K562 (cell line): ENCODE measurements around the gene GAPVD1. TPM values are rescaled to one million over a fixed set of nuclear protein-coding genes. Genes with fewer than 3 reads are reported as not detected.
A peak's percentile ranks its signal among the peaks of the same experiment; 100 is the strongest.

Source experiments
- CBX1 ChIP-seq: sonication (generic); IDR thresholded peaks from 2 replicates; pipeline ENCODE4 v1.6.1; 2016; ENCODE audit warnings: antibody characterized with exemption, low read depth, mild to moderate bottlenecking
- CBX3 ChIP-seq, 2 experiments: IDR thresholded peaks; 1 replicate in 1 of 2; 2 replicates in 1 of 2; pipeline ENCODE4 v1.6.1; 2012; ENCODE audit warnings: inconsistent platforms in 2 of 2, low read length in 2 of 2, borderline replicate concordance in 1 of 2, control low read depth in 1 of 2
- L3MBTL2 ChIP-seq: fragments of 450-650 bp; IDR thresholded peaks from 2 replicates; pipeline ENCODE4 v1.6.1; 2016; ENCODE audit warnings: mild to moderate bottlenecking, moderate library complexity
- LARP7 ChIP-seq: fragments of 450-650 bp; IDR thresholded peaks from 2 replicates; pipeline ENCODE4 v1.6.1; 2016
- MTA2 ChIP-seq: fragments of 450-650 bp; IDR thresholded peaks from 2 replicates; pipeline ENCODE4 v1.6.1; 2016; ENCODE audit warnings: low read depth
- MYBL2 ChIP-seq, 2 experiments: fragments of 450-650 bp in 1 of 2; sonication (generic) in 1 of 2; formaldehyde crosslinking in 1 of 2; IDR thresholded peaks; 2 replicates each; pipeline versions ENCODE4 v1.6.1 to v1.8.1; 2017 to 2022; ENCODE audit warnings: borderline replicate concordance in 1 of 2, inconsistent platforms in 1 of 2, low read depth in 1 of 2, mild to moderate bottlenecking in 1 of 2, missing genetic modification reagents in 1 of 2, moderate library complexity in 1 of 2
- POLR2A ChIP-seq: fragments of 450-650 bp; conservative IDR thresholded peaks from 2 replicates; pipeline ENCODE4 v1.6.1; 2016
- SMARCA5 ChIP-seq: fragments of 450-650 bp; IDR thresholded peaks from 2 replicates; pipeline ENCODE4 v1.6.1; 2016
- THRAP3 ChIP-seq: fragments of 450-650 bp; IDR thresholded peaks from 2 replicates; pipeline ENCODE4 v1.6.1; 2016; ENCODE audit warnings: mild to moderate bottlenecking, inconsistent platforms, borderline replicate concordance
- TRIM24 ChIP-seq, 2 experiments: fragments of 450-650 bp; IDR thresholded peaks; 2 replicates each; pipeline ENCODE4 v1.6.1; 2016
- TSC22D4 ChIP-seq: fragments of 450-650 bp; IDR thresholded peaks from 2 replicates; pipeline ENCODE4 v1.6.1; 2016; ENCODE audit warnings: missing genetic modification characterization, missing biosample characterization, control low read depth
- YBX1 ChIP-seq: fragments of 450-650 bp; IDR thresholded peaks from 2 replicates; pipeline ENCODE4 v1.7.1; 2016; ENCODE audit warnings: mild to moderate bottlenecking
- polyA plus RNA-seq, 8 experiments: library from polyadenylated mRNA; depleted of rRNA in 4 of 8; stranded (reverse) in 5 of 8; unstranded in 3 of 8; fragments of >200 nt; fragmentation: Nextera tagmentation in 2 of 8; fragmentation: Illumina TruSeq in 1 of 8; extraction: Ambion mirVana in 2 of 8; extraction: Trizol in 1 of 8; gene quantifications; 2 replicates each; pipeline versions ENCODE4 v1.2.1 to v1.2.3, GENCODE V29; 2011 to 2014; ENCODE audit warnings: inconsistent platforms in 1 of 8, missing spikeins in 1 of 8
- total RNA-seq, 7 experiments: library from RNA; depleted of rRNA in 6 of 7; stranded (reverse); fragments of >200 nt in 6 of 7; fragmentation: Illumina TruSeq in 2 of 7; extraction: Trizol in 2 of 7; gene quantifications; 2 replicates each; pipeline versions ENCODE4 v1.2.1 to v1.2.3, GENCODE V29; 2011 to 2021; ENCODE audit warnings: low replicate concordance in 1 of 7
- TF ChIP-seq, protein P1 (sequence below), 2 experiments: fragments of 450-650 bp; IDR thresholded peaks; 2 replicates each; pipeline ENCODE4 v1.6.1; 2016; ENCODE audit warnings: mild to moderate bottlenecking in 2 of 2, borderline replicate concordance in 1 of 2, low read depth in 1 of 2, moderate library complexity in 1 of 2
- TF ChIP-seq, protein P2 (sequence below), 2 experiments: fragments of 450-650 bp; IDR thresholded peaks; 2 replicates each; pipeline ENCODE4 v1.6.1; 2018; ENCODE audit warnings: mild to moderate bottlenecking in 2 of 2, low read depth in 1 of 2; ENCODE audit not compliant: partially characterized antibody in 2 of 2

GAPVD1 gene
- total and polyA plus RNA-seq, 9 of the 15 experiments (the other 6 are each of a cell fraction or from before 2014, with no cell fraction given), result 9.5 to 66.1 (median 45.5) TPM

DNA sequence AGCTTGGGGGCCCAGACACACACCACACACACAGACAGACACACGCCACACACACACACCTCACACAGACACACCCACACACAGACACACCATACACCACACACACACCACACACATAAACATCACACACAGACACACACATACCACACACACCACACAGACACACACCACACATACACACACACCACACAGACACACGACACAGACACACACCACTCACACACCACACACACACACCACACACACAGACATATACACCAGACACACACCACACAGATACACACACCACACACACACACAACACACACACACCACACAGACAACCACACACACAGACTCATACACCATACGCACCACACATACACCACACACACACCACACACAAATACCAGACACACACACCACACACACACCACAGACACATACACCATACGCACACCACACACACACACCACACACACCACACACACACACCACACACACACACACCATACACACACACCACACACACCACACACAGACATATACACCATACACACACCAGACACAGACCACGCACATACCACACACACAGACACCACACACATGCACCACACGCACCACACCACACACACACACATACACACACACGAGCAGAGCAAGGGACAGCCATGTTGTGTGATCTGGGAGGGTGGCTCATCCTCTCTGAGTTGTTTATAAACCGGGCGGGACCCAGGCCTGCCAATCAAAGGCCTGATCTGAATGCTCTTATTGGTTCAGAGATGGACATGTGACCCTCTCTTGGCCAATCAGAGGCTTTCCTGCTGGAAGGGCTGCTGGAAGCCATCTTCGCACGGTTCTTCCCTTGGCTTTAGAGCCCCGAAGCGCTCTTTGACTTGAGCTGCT lies 148.3 kb downstream of the GAPVD1 start (continued):
- TF ChIP-seq, protein P1, sequence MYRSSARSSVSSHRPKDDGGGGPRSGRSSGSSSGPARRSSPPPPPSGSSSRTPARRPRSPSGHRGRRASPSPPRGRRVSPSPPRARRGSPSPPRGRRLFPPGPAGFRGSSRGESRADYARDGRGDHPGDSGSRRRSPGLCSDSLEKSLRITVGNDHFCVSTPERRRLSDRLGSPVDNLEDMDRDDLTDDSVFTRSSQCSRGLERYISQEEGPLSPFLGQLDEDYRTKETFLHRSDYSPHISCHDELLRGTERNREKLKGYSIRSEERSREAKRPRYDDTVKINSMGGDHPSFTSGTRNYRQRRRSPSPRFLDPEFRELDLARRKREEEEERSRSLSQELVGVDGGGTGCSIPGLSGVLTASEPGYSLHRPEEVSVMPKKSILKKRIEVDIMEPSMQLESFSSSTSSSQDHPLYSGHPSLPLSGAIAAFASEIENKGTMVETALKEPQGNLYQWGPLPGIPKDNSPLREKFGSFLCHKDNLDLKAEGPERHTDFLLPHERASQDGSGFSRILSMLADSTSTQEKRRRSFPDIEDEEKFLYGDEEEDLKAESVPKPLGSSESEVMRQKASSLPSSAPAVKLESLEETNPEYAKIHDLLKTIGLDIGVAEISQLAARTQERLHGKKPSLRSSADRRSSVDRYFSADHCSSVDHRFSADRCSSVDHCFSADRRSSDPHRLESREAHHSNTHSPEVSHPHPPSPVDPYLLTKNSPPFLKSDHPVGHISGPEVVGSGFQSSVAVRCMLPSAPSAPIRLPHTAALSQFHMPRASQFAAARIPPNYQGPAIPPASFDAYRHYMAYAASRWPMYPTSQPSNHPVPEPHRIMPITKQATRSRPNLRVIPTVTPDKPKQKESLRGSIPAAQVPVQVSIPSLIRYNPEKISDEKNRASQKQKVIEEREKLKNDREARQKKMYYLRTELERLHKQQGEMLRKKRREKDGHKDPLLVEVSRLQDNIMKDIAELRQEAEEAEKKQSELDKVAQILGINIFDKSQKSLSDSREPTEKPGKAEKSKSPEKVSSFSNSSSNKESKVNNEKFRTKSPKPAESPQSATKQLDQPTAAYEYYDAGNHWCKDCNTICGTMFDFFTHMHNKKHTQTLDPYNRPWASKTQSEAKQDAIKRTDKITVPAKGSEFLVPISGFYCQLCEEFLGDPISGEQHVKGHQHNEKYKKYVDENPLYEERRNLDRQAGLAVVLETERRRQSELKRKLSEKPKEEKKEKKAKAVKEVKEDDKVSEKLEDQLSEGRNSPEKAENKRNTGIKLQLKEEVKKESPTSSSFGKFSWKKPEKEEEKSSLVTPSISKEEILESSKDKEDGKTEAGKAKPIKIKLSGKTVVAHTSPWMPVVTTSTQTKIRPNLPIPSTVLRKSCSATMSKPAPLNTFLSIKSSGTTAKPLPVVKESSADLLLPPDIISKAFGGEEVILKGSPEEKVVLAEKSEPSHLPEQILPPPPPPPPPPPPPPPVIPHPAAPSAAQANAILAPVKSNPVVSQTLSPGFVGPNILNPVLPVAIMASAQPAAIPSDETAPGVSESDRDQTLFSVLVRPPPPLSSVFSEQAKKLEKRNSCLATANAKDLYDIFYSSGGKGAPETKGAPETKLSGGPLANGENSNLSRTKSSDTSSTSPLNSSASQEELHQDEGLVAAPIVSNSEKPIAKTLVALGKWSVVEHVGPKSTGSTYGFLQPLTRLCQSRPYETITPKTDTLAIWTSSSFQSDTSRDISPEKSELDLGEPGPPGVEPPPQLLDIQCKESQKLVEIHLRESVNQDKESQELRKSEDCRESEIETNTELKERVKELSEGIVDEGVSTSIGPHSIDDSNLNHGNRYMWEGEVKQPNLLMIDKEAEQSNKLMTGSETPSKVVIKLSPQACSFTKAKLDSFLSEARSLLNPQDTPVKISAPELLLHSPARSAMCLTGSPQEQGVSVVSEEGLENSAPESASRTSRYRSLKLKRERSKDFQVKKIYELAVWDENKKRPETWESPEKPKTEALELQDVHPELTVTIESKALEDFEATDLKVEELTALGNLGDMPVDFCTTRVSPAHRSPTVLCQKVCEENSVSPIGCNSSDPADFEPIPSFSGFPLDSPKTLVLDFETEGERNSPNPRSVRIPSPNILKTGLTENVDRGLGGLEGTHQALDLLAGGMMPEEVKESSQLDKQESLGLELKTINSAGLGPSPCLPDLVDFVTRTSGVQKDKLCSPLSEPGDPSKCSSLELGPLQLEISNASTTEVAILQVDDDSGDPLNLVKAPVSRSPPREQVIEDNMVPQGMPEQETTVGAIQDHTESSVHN (IDR thresholded peaks at IDR 0.05; ENCODE audit: borderline replicate concordance in 1 of 2, low read depth in 1 of 2), result 0 out of 4 replicates have a peak, but pooled peaks of 1 of the 2 experiments have one; percentile 39
- TF ChIP-seq MYBL2 (IDR thresholded peaks at IDR 0.05; ENCODE audit: low read depth) (peak; percentile 54; the same call in 1 of the 2 replicates), MYBL2 (CRISPR knock-in tag; IDR thresholded peaks at IDR 0.05; ENCODE audit: borderline replicate concordance) (no peak), MTA2 (0 out of 2 replicates have a peak, but pooled peaks have one; percentile 18), SMARCA5 (peak; percentile 90), POLR2A (peak; percentile 70; the same call in 1 of the 2 replicates), YBX1 (peak; percentile 53; the same call in 1 of the 2 replicates), TRIM24 (IDR thresholded peaks at IDR 0.05) (peak in 1 of 2 experiments; percentile 60; a peak in 3 of 4 replicates), L3MBTL2 (peak; percentile 87), THRAP3 (peak; percentile 94; the same call in 1 of the 2 replicates), LARP7 (peak; percentile 99), CBX3 (IDR thresholded peaks at IDR 0.05; ENCODE audit: borderline replicate concordance in 1 of 2, low read length in 2 of 2) (peak in 1 of 2 experiments; percentile 84; a peak in 2 of 3 replicates), CBX1 (peak; percentile 94), TSC22D4 (tag) (peak; percentile 95; the same call in 1 of the 2 replicates)
- TF ChIP-seq, protein P2, sequence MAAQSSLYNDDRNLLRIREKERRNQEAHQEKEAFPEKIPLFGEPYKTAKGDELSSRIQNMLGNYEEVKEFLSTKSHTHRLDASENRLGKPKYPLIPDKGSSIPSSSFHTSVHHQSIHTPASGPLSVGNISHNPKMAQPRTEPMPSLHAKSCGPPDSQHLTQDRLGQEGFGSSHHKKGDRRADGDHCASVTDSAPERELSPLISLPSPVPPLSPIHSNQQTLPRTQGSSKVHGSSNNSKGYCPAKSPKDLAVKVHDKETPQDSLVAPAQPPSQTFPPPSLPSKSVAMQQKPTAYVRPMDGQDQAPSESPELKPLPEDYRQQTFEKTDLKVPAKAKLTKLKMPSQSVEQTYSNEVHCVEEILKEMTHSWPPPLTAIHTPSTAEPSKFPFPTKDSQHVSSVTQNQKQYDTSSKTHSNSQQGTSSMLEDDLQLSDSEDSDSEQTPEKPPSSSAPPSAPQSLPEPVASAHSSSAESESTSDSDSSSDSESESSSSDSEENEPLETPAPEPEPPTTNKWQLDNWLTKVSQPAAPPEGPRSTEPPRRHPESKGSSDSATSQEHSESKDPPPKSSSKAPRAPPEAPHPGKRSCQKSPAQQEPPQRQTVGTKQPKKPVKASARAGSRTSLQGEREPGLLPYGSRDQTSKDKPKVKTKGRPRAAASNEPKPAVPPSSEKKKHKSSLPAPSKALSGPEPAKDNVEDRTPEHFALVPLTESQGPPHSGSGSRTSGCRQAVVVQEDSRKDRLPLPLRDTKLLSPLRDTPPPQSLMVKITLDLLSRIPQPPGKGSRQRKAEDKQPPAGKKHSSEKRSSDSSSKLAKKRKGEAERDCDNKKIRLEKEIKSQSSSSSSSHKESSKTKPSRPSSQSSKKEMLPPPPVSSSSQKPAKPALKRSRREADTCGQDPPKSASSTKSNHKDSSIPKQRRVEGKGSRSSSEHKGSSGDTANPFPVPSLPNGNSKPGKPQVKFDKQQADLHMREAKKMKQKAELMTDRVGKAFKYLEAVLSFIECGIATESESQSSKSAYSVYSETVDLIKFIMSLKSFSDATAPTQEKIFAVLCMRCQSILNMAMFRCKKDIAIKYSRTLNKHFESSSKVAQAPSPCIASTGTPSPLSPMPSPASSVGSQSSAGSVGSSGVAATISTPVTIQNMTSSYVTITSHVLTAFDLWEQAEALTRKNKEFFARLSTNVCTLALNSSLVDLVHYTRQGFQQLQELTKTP (IDR thresholded peaks at IDR 0.05; ENCODE audit: low read depth in 1 of 2, partially characterized antibody in 2 of 2), result peak in 1 of 2 experiments; percentile 46
